ENCODE results near the gene FLT3.

Gene FLT3

DNA sequence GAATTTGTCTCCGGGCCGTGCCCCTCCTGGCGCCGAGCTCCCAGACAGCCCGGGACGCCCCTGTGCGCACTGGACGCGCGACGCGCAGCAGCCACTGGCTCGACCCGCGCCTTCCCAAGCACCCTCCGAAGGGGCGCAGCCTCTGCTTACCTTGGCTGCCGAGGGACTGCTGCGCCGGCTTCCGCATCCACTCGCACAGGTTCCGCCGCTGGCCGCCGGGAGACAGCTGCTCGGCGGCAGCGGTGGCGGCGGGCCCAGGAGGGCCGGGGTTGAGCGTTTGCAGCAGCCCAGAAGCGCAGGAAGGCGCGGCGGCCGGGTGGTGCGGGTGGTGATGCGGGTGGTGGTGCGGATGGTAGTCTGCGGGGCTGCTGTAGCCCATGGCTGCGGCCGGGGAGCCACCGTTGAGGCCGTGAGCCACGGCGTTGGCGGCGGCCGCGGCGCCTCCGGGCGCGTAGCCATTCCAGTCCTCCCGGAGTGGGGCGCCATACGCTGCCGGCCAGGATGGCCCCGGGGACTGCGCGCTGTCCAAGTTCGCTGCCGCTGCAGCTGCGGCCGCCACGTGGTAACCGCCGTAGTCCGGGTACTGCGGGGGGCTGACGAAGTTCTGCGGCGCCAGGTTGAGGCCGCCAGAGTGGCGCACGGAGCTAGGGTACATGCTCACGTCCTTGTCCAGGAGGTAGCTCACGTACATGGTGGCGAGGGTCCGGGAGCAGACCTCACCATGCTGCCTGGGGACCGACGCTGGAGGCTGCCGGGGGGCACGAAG, 131.9 kb downstream of the FLT3 start:
- CTCF ChIA-PET, result interaction anchor here (0.6 to 1.8 kb wide), 6 partner anchors 8 to 607 kb away, joined by 3 to 11 read pairs (median 4); no protein-coding TSS in a partner anchor

DNA sequence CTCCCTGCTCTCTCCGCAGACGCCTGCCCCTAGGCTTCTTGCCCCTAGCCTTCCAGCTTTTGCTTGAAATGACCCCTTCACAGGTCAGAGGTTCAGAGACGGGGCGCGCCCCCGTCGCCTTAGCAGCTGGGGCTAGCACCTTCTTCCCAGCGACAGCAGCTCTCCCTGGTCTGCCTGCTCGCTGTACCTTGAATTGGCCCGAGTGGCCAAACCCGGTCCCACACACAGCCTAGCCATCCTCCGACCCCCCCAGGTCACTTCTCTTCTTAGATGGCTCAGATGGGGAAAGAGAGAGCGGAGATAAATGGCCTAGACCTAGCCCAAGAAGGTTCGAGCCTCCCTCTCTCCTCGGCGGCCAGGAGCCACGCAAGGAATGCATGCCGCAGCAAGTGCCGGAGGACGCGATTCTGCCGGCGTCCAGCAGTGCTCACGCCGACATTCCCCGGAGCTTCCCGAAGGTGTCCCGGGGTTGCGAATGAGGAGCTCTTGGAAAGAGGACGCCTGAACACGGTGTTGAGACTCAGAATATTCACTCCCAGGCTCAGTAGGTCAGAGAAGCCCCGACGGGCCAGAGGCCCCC, 132.6 kb downstream of the FLT3 start:
- CTCF ChIA-PET, result interaction anchor here (0.6 to 1.8 kb wide), 5 partner anchors 14 to 606 kb away, joined by 3 to 11 read pairs (median 3); no protein-coding TSS in a partner anchor
- no peak overlapping the region for H3K27ac ChIP-seq
- TF ChIP-seq, protein P1, sequence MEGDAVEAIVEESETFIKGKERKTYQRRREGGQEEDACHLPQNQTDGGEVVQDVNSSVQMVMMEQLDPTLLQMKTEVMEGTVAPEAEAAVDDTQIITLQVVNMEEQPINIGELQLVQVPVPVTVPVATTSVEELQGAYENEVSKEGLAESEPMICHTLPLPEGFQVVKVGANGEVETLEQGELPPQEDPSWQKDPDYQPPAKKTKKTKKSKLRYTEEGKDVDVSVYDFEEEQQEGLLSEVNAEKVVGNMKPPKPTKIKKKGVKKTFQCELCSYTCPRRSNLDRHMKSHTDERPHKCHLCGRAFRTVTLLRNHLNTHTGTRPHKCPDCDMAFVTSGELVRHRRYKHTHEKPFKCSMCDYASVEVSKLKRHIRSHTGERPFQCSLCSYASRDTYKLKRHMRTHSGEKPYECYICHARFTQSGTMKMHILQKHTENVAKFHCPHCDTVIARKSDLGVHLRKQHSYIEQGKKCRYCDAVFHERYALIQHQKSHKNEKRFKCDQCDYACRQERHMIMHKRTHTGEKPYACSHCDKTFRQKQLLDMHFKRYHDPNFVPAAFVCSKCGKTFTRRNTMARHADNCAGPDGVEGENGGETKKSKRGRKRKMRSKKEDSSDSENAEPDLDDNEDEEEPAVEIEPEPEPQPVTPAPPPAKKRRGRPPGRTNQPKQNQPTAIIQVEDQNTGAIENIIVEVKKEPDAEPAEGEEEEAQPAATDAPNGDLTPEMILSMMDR (conservative IDR thresholded peaks at IDR 0.05; ENCODE audit: low read depth), result no peak
- no peak for DNase-seq (ENCODE audit: low spot score)
- POLR2A ChIA-PET (ENCODE audit: low non-redundant PET), result no interaction called here

More for the DNA sequence above, 131.9 kb downstream of the FLT3 start:
- POLR2A ChIA-PET (ENCODE audit: low non-redundant PET), result no interaction called here
- TF ChIP-seq, protein P1 (conservative IDR thresholded peaks at IDR 0.05; ENCODE audit: low read depth), result no peak
- DNase-seq (ENCODE audit: low spot score), result no peak
- no peak overlapping the region for H3K27ac ChIP-seq

DNA sequence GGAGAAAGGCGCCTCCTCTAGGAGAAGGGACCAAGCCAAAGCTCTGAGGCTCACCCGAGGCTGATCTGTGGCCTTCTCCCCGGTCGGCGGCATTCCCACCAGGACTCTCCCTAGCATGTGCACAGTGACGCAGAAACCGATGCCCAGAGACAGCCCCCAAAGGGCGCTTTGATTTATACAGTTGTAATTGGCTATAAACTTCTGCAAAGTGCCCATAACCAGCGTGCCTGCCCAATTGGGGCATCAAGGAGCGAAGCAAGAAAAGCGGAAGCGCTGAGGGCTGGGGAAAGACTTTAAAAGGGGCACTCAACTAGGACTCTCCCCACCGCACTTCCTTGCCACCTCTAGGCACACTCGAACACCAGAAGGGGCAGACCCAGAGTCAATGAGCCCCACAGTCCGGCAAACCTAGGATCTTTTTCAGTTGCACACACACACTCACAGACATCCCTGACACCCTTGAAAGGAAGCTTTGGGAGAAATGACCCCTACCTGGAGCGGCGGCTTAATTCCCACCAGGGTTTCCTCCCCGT, 133.1 kb downstream of the FLT3 start:
- no peak for DNase-seq (ENCODE audit: low spot score)
- ChIA-PET POLR2A (ENCODE audit: low non-redundant PET) (no interaction called here), CTCF (interaction anchor here (0.6 to 1.8 kb wide), 4 partner anchors 13 to 141 kb away, joined by 3 to 11 read pairs (median 4); no protein-coding TSS in a partner anchor)
- no peak overlapping the region for H3K27ac ChIP-seq
- TF ChIP-seq, protein P1 (conservative IDR thresholded peaks at IDR 0.05; ENCODE audit: low read depth), result no peak

DNA sequence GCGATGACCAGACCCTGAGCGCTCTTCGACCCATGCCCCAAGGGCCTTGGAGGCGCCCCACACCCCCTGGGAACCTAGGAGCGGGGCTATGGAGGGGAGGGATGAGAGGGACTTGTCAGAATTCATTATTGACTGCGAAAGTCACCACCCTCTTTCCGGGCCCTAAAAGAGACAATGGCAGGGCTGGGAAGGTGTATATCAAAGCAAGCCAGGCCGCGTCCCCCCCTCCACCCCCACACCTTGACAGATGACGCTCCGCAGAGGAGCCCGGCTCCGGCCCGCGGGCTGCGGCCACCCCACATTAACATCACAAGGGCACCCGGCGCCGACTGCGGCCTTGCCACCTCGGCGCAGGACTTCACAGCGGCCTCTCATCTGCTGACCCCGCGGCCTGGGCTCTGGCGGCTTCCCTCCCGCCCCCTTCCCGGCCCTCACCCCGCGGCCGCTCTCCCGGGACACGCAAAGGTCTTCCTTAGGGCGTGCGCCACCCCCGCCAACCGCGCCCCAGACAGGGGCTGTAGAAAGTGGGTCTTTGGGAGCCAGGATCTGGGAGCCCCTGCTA, 133.7 kb downstream of the FLT3 start:
- CTCF ChIA-PET, result no interaction called here
- H3K27ac ChIP-seq, result no peak overlapping the region
- TF ChIP-seq, protein P1 (conservative IDR thresholded peaks at IDR 0.05; ENCODE audit: low read depth), result no peak
- DNase-seq (ENCODE audit: low spot score), result no peak
- POLR2A ChIA-PET (ENCODE audit: low non-redundant PET), result no interaction called here

DNA sequence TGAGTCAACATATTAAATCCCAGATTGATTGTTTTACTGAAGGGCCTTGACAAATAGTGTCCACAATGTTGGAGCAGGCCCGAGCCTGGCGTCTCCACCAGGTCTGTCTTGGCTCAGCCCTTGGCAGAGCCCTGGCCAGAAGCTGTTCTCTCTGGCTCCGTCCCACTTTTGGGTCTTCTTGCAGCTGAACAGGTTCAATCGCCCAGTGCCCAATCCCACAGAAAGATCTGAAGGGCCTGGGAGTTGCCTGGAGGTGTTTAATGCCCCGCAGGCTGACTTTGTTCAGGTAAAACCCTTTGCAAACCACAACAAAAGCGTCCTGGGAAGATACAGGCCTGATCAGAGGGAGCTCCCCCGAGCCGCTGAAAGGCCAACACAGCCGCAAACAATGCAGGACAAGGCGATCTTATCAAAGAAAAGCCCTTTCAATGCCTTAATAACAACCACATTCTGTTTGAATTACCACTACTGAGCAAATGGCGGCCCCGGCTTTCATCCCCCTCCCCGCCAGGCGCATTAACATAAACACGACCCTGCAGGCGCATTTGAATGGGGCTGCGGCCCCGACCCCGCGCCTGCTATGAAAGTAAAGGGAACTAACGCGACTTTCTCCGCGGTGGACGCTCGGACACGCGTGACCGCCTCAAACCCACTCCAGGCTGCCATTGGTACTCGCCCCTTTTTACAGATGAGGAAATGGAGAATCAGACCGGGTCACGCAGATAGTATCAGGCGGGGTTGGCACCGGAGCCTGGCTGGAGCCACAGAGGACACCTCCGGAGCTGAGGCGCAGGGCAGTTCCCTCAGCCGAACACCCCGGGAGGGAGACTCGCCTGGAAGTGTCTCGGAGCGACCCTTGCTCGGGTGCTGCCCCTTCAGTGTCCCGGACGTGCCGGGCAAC, 134.4 kb downstream of the FLT3 start:
- no peak for DNase-seq (ENCODE audit: low spot score)
- CTCF ChIA-PET, result interaction anchor here (0.7 to 1.0 kb wide), 2 partner anchors 136 to 611 kb away, joined by 3 to 4 read pairs; no protein-coding TSS in a partner anchor
- TF ChIP-seq, protein P1 (conservative IDR thresholded peaks at IDR 0.05; ENCODE audit: low read depth), result no peak
- POLR2A ChIA-PET (ENCODE audit: low non-redundant PET), result no interaction called here
- H3K27ac ChIP-seq, result no peak overlapping the region

All from RWPE1 (cell line).